Loucy (cell line): Measurements from ENCODE around the gene DIDO1.

Experiments
- CTCF ChIP-seq: fragments of 200-600 bp; sonication (generic); conservative IDR thresholded peaks from 2 replicates; pipeline ENCODE4 v1.5.1; 2014; ENCODE audit warnings: mild to moderate bottlenecking, antibody characterized with exemption, low read length
- EZH2phosphoT487 ChIP-seq: fragments of 200-600 bp; IDR thresholded peaks from 2 replicates; pipeline ENCODE4 v1.6.1; 2018; ENCODE audit warnings: antibody characterized with exemption, mild to moderate bottlenecking, moderate library complexity, borderline replicate concordance

GRCh38 chr20:62849431-62849830, 76.9 kb downstream of the DIDO1 start:
- TF ChIP-seq CTCF (no peak), EZH2phosphoT487 (no peak)
